ENCODE data around the gene CHST8.
"Not testable (repeated sequence)": the region's sequence is repeated elsewhere in the genome, so short reads cannot be mapped to it uniquely, and the experiment has no call there.

- TF ChIP-seq, protein P1, sequence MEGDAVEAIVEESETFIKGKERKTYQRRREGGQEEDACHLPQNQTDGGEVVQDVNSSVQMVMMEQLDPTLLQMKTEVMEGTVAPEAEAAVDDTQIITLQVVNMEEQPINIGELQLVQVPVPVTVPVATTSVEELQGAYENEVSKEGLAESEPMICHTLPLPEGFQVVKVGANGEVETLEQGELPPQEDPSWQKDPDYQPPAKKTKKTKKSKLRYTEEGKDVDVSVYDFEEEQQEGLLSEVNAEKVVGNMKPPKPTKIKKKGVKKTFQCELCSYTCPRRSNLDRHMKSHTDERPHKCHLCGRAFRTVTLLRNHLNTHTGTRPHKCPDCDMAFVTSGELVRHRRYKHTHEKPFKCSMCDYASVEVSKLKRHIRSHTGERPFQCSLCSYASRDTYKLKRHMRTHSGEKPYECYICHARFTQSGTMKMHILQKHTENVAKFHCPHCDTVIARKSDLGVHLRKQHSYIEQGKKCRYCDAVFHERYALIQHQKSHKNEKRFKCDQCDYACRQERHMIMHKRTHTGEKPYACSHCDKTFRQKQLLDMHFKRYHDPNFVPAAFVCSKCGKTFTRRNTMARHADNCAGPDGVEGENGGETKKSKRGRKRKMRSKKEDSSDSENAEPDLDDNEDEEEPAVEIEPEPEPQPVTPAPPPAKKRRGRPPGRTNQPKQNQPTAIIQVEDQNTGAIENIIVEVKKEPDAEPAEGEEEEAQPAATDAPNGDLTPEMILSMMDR (IDR thresholded peaks at IDR 0.05), result not testable (repeated sequence)
- not testable (repeated sequence) for TF ChIP-seq EP300 (IDR thresholded peaks at IDR 0.05; ENCODE audit: low read depth)
Measured at GRCh38 chr19:33663316-33663715, 41.6 kb downstream of the CHST8 start.
